A673 (cell line): ENCODE data around the gene PID1.

Experiments used
- CTCF ChIP-seq: fragments of 300-800, 200-600 bp; sonication (generic); conservative IDR thresholded peaks from 2 replicates; pipeline ENCODE4 v1.5.1; 2017; ENCODE audit warnings: low read depth, mild to moderate bottlenecking, antibody characterized with exemption, low read length, moderate library complexity, mixed read lengths
- EZH2 ChIP-seq: fragments of 200-600 bp; sonication (generic); IDR thresholded peaks from 2 replicates; pipeline ENCODE4 v1.6.1; 2017; ENCODE audit warnings: borderline replicate concordance, low read depth, mild to moderate bottlenecking, mixed read lengths, antibody characterized with exemption, low read length; ENCODE audit not compliant: poor library complexity, severe bottlenecking

GRCh38 chr2:229240984-229241491, 30.0 kb downstream of the PID1 start:
- no peak for TF ChIP-seq CTCF
- no peak for TF ChIP-seq EZH2
